Chondrocyte (in vitro differentiated cells): ENCODE results near the gene SSH2. TPM values are rescaled to one million over a fixed set of nuclear protein-coding genes. Genes with fewer than 3 reads are reported as not detected.

Experiments used
- DNase-seq: peaks from one replicate; pipeline ENCODE4 v3.0.0; 2021; ENCODE audit warnings: mixed read lengths, low spot score
- H3K27ac Mint-ChIP-seq: one replicate; pipeline ENCODE4 v1.8.0; 2021; ENCODE audit warnings: mild to moderate bottlenecking, moderate library complexity, mixed read lengths; ENCODE audit not compliant: unreplicated experiment
- H3K27me3 Mint-ChIP-seq: 2 replicates; pipeline ENCODE4 v1.8.0; 2021; ENCODE audit warnings: low read depth, mixed read lengths
- H3K36me3 Mint-ChIP-seq: 2 replicates; pipeline ENCODE4 v1.8.0; 2021; ENCODE audit warnings: low read depth, mixed read lengths
- H3K4me1 Mint-ChIP-seq: 2 replicates; pipeline ENCODE4 v1.8.0; 2021; ENCODE audit warnings: low read depth, mild to moderate bottlenecking, mixed read lengths
- H3K4me3 Mint-ChIP-seq: one replicate; pipeline ENCODE4 v1.8.0; 2021; ENCODE audit warnings: mild to moderate bottlenecking, moderate library complexity, mixed read lengths; ENCODE audit not compliant: unreplicated experiment
- H3K9me3 Mint-ChIP-seq: 2 replicates; pipeline ENCODE4 v1.8.0; 2021; ENCODE audit warnings: low read depth, mixed read lengths
- total RNA-seq: library from RNA; stranded (reverse); gene quantifications from 3 replicates; pipeline ENCODE4 v1.2.1, GENCODE V29; 2021
- TF ChIP-seq, protein P1 (sequence below): fragments of 200-600 bp; sonication (generic); IDR thresholded peaks from 2 replicates; pipeline ENCODE4 v1.5.0; 2021; ENCODE audit warnings: antibody characterized with exemption, mild to moderate bottlenecking, moderate library complexity

Gene SSH2
- total RNA-seq, 1 donor from 2014 or later: 14.1 TPM

DNA sequence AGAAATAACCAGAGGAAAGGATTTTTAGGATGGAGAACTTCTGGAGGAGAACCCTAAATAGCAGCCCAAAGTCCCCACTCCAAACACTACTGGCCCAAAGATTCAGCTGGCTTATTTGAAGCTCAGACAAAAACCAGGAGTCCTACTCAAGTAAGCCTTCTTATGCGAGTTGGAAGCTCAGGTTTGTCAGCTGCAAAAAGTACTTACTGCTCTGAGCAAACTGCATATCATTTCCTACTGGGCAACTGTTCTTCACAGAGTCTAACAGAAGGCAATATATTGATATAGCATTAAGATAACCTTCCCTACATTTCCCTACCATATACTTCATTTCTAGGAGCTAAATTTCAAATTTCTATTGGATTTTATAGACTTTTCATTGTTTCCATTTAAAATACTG is 231.2 kb downstream of the SSH2 start:
- H3K4me3 Mint-ChIP-seq: no peak overlapping the region
- peaks cover 9% of the 10 kb centered on the region for H3K36me3 Mint-ChIP-seq
- H3K27ac Mint-ChIP-seq: no peak overlapping the region
- TF ChIP-seq, protein P1, sequence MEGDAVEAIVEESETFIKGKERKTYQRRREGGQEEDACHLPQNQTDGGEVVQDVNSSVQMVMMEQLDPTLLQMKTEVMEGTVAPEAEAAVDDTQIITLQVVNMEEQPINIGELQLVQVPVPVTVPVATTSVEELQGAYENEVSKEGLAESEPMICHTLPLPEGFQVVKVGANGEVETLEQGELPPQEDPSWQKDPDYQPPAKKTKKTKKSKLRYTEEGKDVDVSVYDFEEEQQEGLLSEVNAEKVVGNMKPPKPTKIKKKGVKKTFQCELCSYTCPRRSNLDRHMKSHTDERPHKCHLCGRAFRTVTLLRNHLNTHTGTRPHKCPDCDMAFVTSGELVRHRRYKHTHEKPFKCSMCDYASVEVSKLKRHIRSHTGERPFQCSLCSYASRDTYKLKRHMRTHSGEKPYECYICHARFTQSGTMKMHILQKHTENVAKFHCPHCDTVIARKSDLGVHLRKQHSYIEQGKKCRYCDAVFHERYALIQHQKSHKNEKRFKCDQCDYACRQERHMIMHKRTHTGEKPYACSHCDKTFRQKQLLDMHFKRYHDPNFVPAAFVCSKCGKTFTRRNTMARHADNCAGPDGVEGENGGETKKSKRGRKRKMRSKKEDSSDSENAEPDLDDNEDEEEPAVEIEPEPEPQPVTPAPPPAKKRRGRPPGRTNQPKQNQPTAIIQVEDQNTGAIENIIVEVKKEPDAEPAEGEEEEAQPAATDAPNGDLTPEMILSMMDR: no peak
- H3K9me3 Mint-ChIP-seq: no peaks in the 10 kb centered on the region
- peaks cover 8% of the 10 kb centered on the region for H3K4me1 Mint-ChIP-seq
- H3K27me3 Mint-ChIP-seq: no peaks in the 10 kb centered on the region
- DNase-seq: no peak

DNA sequence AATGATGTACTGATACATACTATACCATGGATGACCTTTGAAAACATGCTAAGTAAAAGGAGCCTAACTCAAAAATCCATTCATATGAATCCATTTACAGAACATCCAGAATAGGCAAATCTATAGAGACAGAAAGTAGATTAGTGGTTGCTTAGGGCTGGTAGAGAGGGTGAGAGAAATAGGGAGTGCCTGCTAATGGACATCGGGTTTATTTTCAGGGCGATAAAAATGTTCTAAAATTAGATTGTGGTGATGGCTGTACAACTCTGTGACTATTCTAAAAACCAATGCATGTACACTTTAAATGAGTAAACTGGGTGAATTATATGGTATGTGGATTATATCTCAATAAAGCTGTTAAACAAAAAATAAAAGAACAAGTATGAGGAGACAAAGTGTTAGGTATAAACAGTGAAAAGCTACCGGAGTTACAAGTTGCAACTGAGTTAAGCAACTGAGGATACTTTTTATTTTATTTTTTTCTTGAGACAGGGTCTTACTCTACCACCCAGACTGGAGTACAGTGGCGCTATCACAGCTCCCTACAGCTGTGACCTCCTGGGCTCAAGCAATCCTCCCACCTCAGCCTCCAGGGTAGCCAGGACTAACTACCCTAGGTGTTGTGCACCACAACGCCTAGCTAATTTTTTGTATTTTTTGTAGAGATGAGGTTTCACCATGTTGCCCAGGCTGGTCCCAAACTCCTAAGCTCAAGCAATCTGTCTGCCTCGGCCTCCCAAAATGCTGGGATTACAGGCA is 231.8 kb downstream of the SSH2 start:
- DNase-seq: no peak
- Mint-ChIP-seq H3K27me3 (no peaks in the 10 kb centered on the region), H3K36me3 (peaks cover 10% of the 10 kb centered on the region), H3K4me3 (no peak overlapping the region), H3K9me3 (no peaks in the 10 kb centered on the region), H3K4me1 (peaks cover 8% of the 10 kb centered on the region), H3K27ac (no peak overlapping the region)
- TF ChIP-seq, protein P1: no peak

DNA sequence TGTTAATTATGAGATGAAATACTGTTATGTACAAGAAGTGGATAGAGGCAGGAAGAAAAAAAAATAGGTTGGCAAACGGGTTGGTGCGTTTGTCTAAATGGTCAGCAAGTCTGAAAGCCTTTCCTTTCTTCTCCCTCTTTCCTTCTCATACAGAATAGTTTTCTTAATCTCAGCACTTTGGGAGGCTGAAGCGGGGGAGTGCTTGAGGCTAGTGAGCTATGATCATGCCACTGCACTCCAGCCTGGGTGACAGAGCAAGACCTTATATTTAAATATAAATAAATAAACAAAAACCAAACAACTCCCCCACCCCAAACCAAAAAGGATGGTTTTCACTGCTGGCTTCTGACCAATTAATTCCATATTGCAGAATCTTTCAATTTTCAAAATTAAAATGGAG is 232.7 kb downstream of the SSH2 start:
- no peak for DNase-seq

DNA sequence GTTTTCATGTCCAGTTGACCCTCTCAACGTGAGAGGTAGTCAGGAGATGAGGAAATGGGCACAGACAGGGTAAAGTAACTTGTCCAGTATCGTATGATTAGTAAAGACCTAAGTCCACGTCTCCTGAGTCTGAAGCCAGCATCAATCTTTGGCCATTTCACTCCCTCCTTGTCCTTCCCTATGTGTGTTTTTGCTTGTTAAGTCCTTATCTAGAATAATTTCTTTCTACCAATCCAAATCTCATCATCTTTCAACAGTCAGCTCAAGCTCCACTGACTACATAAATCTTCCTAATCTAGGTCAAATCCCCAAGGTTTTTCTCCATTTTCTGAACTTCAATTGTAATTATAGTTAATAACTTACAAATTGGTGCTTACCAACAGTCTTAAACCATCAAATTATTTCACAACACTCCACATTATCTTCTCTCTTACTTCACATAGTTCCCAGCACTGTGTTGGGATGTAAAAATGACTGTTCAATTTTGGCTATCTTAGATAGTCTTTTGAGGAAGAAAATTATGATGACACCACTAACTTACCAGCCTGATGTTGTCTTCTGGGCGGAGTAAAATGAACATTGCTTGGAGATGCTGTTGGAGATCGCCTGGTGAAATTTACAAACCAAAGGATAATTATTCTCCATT is 235.0 kb downstream of the SSH2 start:
- H3K4me3 Mint-ChIP-seq: no peak overlapping the region
- peaks cover 4% of the 10 kb centered on the region for H3K36me3 Mint-ChIP-seq
- H3K4me1 Mint-ChIP-seq: peaks cover 3% of the 10 kb centered on the region
- H3K9me3 Mint-ChIP-seq: no peaks in the 10 kb centered on the region
- no peak overlapping the region for H3K27ac Mint-ChIP-seq
- no peak for DNase-seq
- H3K27me3 Mint-ChIP-seq: no peaks in the 10 kb centered on the region
- TF ChIP-seq, protein P1: no peak

More for the DNA sequence above, 232.7 kb downstream of the SSH2 start:
- TF ChIP-seq, protein P1: no peak
- H3K27ac Mint-ChIP-seq: no peak overlapping the region
- H3K9me3 Mint-ChIP-seq: no peaks in the 10 kb centered on the region
- H3K4me1 Mint-ChIP-seq: peaks cover 8% of the 10 kb centered on the region
- H3K4me3 Mint-ChIP-seq: no peak overlapping the region
- H3K27me3 Mint-ChIP-seq: no peaks in the 10 kb centered on the region
- H3K36me3 Mint-ChIP-seq: peaks cover 7% of the 10 kb centered on the region

DNA sequence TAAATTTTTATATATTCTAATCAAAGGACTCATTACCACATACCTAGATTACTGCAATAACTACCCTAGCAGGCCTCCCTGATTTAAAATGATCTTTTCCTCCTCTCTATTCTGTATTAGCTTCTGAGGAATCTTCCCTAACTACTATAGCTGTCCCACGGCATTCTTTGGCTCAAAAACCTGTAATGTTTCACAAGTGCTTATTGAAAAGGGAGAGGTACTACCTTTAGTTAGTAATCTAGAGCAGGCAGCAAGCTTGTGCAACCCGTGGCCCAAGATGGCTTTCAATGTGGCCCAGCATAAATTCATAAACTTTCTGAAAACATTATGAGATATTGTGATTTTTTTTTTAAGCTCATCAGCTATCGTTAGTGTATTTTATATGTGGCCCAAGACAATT is 236.3 kb downstream of the SSH2 start:
- Mint-ChIP-seq H3K36me3 (peaks cover 4% of the 10 kb centered on the region), H3K4me3 (no peak overlapping the region), H3K27me3 (no peaks in the 10 kb centered on the region), H3K9me3 (no peaks in the 10 kb centered on the region), H3K27ac (no peak overlapping the region), H3K4me1 (no peaks in the 10 kb centered on the region)
- no peak for DNase-seq
- TF ChIP-seq, protein P1: no peak
